D721Med (cell line): ENCODE data around the gene ENTPD1.
"Not testable (repeated sequence)": the region's sequence is repeated elsewhere in the genome, so short reads cannot be mapped to it uniquely, and the experiment has no call there.

Experiments
- DNase-seq: peaks from one replicate; pipeline ENCODE4 v3.0.0; 2011; ENCODE audit warnings: low spot score; ENCODE audit not compliant: insufficient read length
- FAIRE-seq: peaks from 2 replicates; lab custom pipeline; 2011; peaks lifted over from hg19 to GRCh38; lab: Jason Lieb, UNC
- CTCF ChIP-seq: IDR thresholded peaks from 2 replicates; pipeline ENCODE4 v1.5.1; 2012; ENCODE audit warnings: mild to moderate bottlenecking, control low read depth; ENCODE audit not compliant: insufficient read depth; ENCODE audit errors: missing control alignments

Gene ENTPD1

DNA sequence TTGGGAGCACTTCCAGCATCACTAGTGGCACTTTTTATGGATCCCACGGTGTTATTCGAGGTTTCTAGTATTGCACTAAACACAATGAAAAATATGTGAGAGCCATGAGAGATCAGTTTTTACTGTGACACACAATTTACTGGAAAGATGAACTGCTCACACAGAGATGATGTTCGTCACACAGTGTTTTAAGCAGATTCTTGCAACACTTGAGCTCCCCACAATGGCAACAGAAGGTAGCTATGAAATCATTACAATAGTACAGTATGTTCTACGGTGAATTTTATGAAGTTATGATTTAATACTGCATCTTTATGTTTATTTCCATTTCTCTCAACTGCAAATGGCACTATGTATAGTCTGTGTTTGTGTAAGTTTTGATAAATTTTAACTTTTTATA is 27.4 kb upstream of the ENTPD1 start:
- no peak for TF ChIP-seq CTCF
- FAIRE-seq (no peak), DNase-seq (no peak)

- no peak for TF ChIP-seq CTCF
- no peak for FAIRE-seq
- DNase-seq = no peak
Observed at GRCh38 chr10:95729323-95730055, 26.5 kb upstream of the ENTPD1 start.

DNA sequence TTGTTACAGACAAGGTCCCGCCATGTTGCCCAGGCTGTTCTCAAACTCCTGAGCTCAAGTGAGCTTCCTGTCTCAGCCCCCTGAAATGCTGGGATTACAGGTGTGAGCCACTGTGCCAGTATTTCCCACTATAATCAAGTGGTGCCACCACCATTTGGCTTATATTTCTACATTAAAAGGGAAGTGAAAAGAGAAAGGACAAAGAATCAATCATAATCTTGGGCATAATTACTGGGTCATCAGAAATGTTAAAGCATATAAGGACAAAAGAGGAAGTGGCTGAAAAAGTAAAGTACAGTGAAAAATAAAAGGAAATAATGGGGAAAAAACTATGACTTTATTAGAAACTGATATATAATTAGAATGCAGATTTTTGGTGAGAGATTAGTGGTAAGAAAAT is 25.7 kb upstream of the ENTPD1 start:
- FAIRE-seq (no peak), DNase-seq (no peak)
- TF ChIP-seq CTCF = no peak

- FAIRE-seq, DNase-seq: not testable (repeated sequence)
Observed at GRCh38 chr10:95732907-95733306, 23.1 kb upstream of the ENTPD1 start.

GRCh38 chr10:95739056-95739455 is 16.9 kb upstream of the ENTPD1 start:
- TF ChIP-seq CTCF = no peak
- DNase-seq = no peak
- no peak for FAIRE-seq

DNA sequence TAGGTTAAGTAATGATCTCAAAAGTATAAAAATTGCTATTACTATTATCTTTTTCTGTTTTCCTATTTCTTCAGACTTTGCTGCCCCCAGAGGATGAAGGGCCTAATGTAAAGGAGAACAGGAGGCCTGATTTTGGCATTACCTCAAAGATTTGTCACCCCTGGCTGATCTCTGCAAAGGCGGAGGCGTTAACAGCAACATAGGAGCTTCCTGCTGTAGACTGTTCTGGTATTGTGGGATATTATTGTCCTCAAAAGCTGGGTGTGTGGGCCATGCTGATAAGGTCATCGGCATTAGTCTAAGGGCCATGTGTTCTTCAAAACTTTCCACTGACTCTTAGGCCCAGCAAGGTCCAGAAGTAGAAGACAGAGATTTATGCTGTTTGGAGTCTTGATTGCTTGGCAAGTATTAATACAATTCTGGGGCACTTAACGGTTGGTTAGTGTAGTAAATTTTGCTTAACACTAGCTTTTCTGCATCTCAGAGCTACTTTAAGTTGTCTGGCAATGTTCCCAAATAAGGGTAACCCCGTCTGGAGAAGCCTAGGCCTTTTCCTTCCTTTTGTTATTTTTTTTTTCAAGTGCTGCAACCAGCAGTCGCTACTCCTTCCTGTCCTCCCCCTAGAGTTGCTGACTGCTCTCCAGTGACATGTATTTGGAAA is 14.0 kb upstream of the ENTPD1 start:
- FAIRE-seq (no peak), DNase-seq (no peak)
- no peak for TF ChIP-seq CTCF

DNA sequence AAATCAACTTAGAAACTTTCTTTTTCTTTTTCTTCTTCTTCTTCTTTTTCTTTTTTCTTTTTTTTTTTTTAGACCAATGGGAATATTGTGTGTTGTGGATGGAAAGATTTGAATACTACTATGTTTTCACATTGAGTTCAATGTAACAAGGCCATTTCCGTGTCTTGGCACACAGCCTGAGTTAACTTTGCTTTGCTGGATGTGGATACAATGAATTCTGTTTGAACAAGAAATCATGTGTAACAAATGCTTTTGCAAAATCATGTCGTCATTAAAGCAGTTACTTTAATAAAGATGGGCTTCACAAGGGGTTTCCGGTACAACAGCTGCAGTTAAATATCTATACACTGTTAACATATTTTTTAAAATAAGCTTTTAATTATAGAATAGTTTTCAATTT is 13.5 kb upstream of the ENTPD1 start:
- no peak for TF ChIP-seq CTCF
- DNase-seq (no peak), FAIRE-seq (no peak)
